HEK293T (cell line): ENCODE results near the gene E4F1.

Experiments
- CTCF ChIA-PET: fragments of 350-600 bp; formaldehyde crosslinking; extraction: SDS; loops from one replicate; lab custom pipeline; 2021; ENCODE audit warnings: antibody characterized with exemption, inconsistent platforms; lab: Yijun Ruan, JAX
- POLR2A ChIA-PET: fragments of 350-600 bp; formaldehyde crosslinking; extraction: SDS; loops from one replicate; lab custom pipeline; 2020; ENCODE audit warnings: antibody characterized with exemption, inconsistent platforms; lab: Yijun Ruan, JAX
- DNase-seq: peaks from one replicate; pipeline ENCODE4 v3.0.0; 2012; ENCODE audit warnings: mixed read lengths; ENCODE audit errors: extremely low spot score
- ARNT ChIP-seq: fragments of 450-650 bp; IDR thresholded peaks from 2 replicates; pipeline ENCODE4 v1.6.1; 2017; ENCODE audit warnings: mild to moderate bottlenecking
- BHLHE40 ChIP-seq: fragments of 450-650 bp; IDR thresholded peaks from 2 replicates; pipeline ENCODE4 v1.6.1; 2016; ENCODE audit warnings: mild to moderate bottlenecking, moderate library complexity, borderline replicate concordance
- CTBP1 ChIP-seq: fragments of 450-650 bp; IDR thresholded peaks from 2 replicates; pipeline ENCODE4 v1.6.1; 2016; ENCODE audit warnings: borderline replicate concordance
- ELF4 ChIP-seq: fragments of 450-650 bp; IDR thresholded peaks from 2 replicates; pipeline ENCODE4 v1.6.1; 2017; ENCODE audit warnings: antibody characterized with exemption
- FOXA1 ChIP-seq: fragments of 450-650 bp; IDR thresholded peaks from 2 replicates; pipeline ENCODE4 v1.6.1; 2016; ENCODE audit warnings: mild to moderate bottlenecking
- FOXK2 ChIP-seq: fragments of 450-650 bp; IDR thresholded peaks from 2 replicates; pipeline ENCODE4 v1.6.1; 2016; ENCODE audit warnings: mild to moderate bottlenecking
- FOXM1 ChIP-seq: fragments of 450-650 bp; IDR thresholded peaks from 2 replicates; pipeline ENCODE4 v1.6.1; 2017; ENCODE audit warnings: mild to moderate bottlenecking, borderline replicate concordance
- HDGF ChIP-seq: fragments of 450-650 bp; IDR thresholded peaks from 2 replicates; pipeline ENCODE4 v1.6.1; 2017; ENCODE audit warnings: antibody characterized with exemption, borderline replicate concordance
- L3MBTL2 ChIP-seq: fragments of 450-650 bp; conservative IDR thresholded peaks from 2 replicates; pipeline ENCODE4 v1.6.1; 2016; ENCODE audit warnings: mild to moderate bottlenecking
- LEF1 ChIP-seq: fragments of 450-650 bp; IDR thresholded peaks from 2 replicates; pipeline ENCODE4 v1.6.1; 2017; ENCODE audit warnings: mild to moderate bottlenecking, borderline replicate concordance
- NFRKB ChIP-seq: fragments of 450-650 bp; IDR thresholded peaks from 2 replicates; pipeline ENCODE4 v1.6.1; 2016; ENCODE audit warnings: mild to moderate bottlenecking, moderate library complexity
- PKNOX1 ChIP-seq: fragments of 450-650 bp; IDR thresholded peaks from 2 replicates; pipeline ENCODE4 v1.6.1; 2016
- SP1 ChIP-seq: fragments of 450-650 bp; IDR thresholded peaks from 2 replicates; pipeline ENCODE4 v1.6.1; 2017
- SUZ12 ChIP-seq: fragments of 450-650 bp; IDR thresholded peaks from 2 replicates; pipeline ENCODE4 v1.6.1; 2016; ENCODE audit warnings: mild to moderate bottlenecking
- TARDBP ChIP-seq: fragments of 450-650 bp; IDR thresholded peaks from 2 replicates; pipeline ENCODE4 v1.6.1; 2016
- ZNF384 ChIP-seq: fragments of 450-650 bp; IDR thresholded peaks from 2 replicates; pipeline ENCODE4 v1.6.1; 2016

The E4F1 gene

GRCh38 chr16:2206420-2206779 lies 17.0 kb upstream of the E4F1 start:
- ChIA-PET CTCF (no interaction called here), POLR2A (interaction anchor here (1.3 to 2.9 kb wide), 5 partner anchors 8 to 184 kb away, joined by 3 to 12 read pairs (median 9); partner anchors contain the start of genes ECI1, PGP and TRAF7)
- no peak for DNase-seq
- TF ChIP-seq L3MBTL2 (no peak), FOXM1 (no peak), PKNOX1 (no peak), ARNT (no peak), SP1 (no peak), ELF4 (no peak), CTBP1 (no peak), NFRKB (no peak), SUZ12 (no peak), HDGF (no peak), LEF1 (no peak), BHLHE40 (no peak), TARDBP (no peak)

- TF ChIP-seq ARNT (no peak), L3MBTL2 (no peak), PKNOX1 (no peak), FOXA1 (no peak), ELF4 (no peak), HDGF (no peak), SP1 (no peak), SUZ12 (no peak), CTBP1 (no peak), BHLHE40 (no peak), FOXM1 (no peak), LEF1 (no peak), ZNF384 (no peak), TARDBP (no peak), NFRKB (no peak), FOXK2 (no peak)
- DNase-seq, result no peak
- POLR2A ChIA-PET, result interaction anchor here (0.9 to 2.9 kb wide), 5 partner anchors 9 to 184 kb away, joined by 3 to 12 read pairs (median 6); partner anchors contain the start of genes ECI1 and TRAF7
- CTCF ChIA-PET, result no interaction called here
Measured at GRCh38 chr16:2206780-2207433, 16.5 kb upstream of the E4F1 start.

GRCh38 chr16:2207872-2208271 lies 15.5 kb upstream of the E4F1 start:
- POLR2A ChIA-PET, result interaction anchor here (1.6 kb wide), 1 partner anchor 44 kb away, joined by 4 read pairs; the partner anchor contains the start of gene ECI1
- no peak for DNase-seq
- TF ChIP-seq ARNT (no peak), CTBP1 (no peak), SUZ12 (no peak), BHLHE40 (no peak), TARDBP (no peak), NFRKB (no peak), PKNOX1 (no peak), FOXA1 (no peak), SP1 (no peak), ELF4 (no peak), FOXK2 (no peak), FOXM1 (no peak), LEF1 (no peak), ZNF384 (no peak)
- CTCF ChIA-PET, result no interaction called here

- DNase-seq, result no peak
- ChIA-PET POLR2A (interaction anchor here (1.0 to 2.0 kb wide), 3 partner anchors 10 to 53 kb away, joined by 3 to 8 read pairs (median 4); partner anchors contain the start of genes ECI1 and TRAF7), CTCF (no interaction called here)
- TF ChIP-seq NFRKB, result no peak
- TF ChIP-seq ZNF384, result no peak
Measured at GRCh38 chr16:2208308-2208707, 15.1 kb upstream of the E4F1 start.

GRCh38 chr16:2208772-2209171 lies 14.6 kb upstream of the E4F1 start:
- ChIA-PET POLR2A (interaction anchor here (1.0 to 2.0 kb wide), 3 partner anchors 10 to 54 kb away, joined by 3 to 8 read pairs (median 4); partner anchors contain the start of genes ECI1 and TRAF7), CTCF (no interaction called here)
- DNase-seq, result no peak
- TF ChIP-seq HDGF, result no peak
- no peak for TF ChIP-seq L3MBTL2
